GM21423 (cell line): ENCODE results near the gene ST6GALNAC4.

Experiments
- ATAC-seq: cut with Tn5 transposase; IDR thresholded peaks from one replicate; pipeline ENCODE4 v1.9.1; 2021; ENCODE audit warnings: mild to moderate bottlenecking, moderate library complexity; ENCODE audit not compliant: unreplicated experiment

ST6GALNAC4 gene

GRCh38 chr9:127915801-127916719 is 781 bp downstream of the ST6GALNAC4 start:
- ATAC-seq = no peak

DNA sequence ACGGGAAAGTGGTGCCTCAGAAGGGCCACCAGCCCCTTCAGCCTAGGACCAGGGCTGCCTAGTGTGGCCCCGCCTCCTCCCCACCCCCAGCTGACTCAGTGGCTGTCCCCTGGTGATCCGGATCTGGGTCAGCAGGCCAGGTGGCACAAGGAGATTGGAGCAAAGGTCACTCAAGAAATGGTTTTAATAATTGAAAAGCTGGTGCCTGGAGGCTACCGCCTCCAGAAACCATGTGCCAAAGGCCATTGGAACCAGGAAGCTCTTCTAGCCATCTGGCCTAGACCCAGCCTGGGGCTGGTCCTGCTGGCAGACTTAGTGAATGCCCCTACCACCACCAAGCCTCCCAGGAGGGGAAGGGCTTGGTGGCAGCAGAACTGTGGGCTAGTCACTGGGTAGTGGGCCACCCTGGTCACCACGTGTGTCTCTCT is 1.5 kb downstream of the ST6GALNAC4 start:
- ATAC-seq = no peak

DNA sequence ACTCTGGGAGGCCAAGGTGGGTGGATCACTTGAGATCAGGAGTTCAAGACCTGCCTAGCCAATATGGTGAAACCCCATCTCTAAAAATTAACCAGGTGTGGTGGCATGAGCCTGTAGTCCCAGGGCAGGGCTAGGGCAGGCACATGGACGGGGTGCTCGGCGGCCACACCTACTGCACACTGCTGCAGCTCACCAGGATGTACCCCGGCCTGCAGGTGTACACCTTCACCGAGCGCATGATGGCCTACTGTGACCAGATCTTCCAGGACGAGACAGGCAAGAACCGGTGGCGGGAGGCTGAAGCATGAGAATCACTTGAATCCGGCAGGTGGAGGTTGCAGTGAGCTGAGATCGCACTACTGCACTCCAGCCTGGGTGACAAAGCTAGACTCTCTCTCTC is 3.2 kb downstream of the ST6GALNAC4 start:
- ATAC-seq = no peak

DNA sequence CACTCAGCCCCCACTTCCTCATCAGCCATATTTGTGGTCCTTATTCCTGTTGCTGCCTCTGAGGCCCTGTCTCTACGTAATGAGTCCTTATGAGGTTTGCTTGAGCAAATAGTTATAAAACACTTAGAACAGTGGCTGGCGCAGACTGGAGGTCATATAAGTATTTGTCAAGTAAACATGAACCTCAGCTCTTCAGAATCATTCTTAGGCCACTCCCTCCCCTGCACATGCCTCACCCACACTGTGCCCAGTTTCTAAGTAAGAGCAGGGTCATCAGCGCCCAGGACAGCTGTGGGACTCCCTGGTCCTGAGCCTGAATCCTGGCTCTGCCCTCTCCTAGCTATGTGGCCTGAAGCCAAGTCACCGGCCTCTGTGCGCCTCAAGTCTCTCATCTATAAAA is 4.0 kb downstream of the ST6GALNAC4 start:
- no peak for ATAC-seq

- no peak for ATAC-seq
Measured at GRCh38 chr9:127912296-127912695, 4.5 kb downstream of the ST6GALNAC4 start.

DNA sequence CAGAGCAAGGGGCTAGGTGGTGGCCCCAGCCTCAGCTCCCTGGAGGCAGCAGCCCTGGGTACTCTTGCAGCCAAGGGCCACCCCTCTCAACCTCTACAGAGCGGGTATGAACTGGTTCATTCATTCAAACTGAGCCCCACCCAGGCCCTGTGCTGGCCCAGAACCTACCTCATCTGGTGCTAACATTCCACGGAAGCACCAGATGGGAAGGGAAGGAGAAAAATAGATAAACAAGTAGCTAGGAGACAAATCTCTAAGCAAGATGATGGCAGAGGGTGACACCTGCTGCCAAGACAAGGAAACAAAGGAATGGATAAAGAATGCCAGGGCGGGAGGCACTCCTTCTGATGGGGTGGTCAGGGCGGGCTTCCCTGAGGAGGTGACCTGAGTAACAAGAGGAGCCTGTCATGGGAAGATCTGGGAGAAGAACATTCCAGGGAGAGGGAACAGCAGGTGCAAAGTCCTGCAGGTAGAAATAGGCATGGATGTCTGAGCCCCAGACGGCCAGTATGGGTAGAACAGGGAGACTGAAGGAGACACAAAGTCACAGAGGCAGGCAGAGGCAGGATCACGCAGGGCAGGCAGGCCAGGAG is 6.1 kb downstream of the ST6GALNAC4 start:
- no peak for ATAC-seq

DNA sequence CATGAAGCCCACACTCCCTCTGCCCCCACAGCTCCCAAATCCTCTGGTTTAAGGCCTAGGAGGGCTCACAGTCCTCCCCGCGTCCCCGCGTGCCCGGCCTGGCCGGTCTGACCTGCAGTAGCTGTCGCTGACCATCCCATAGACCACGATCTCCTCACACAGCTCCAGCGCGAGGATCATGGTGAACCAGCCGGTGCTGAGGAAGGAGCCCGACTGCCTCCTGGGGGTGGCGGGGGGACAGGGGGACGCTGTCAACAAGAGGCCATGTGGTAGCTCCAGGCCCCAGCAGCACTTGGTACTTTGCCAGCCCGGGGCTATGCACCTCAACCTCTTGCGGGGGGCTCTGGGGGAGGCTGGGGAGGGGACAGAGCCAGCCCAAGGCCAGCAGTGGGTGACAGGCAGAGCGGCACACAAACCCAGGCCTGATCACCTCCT is 7.0 kb downstream of the ST6GALNAC4 start:
- no peak for ATAC-seq

GRCh38 chr9:127908660-127908926 is 8.2 kb downstream of the ST6GALNAC4 start:
- ATAC-seq = no peak

- ATAC-seq = no peak
Measured at GRCh38 chr9:127907867-127908659, 8.8 kb downstream of the ST6GALNAC4 start.

- no peak for ATAC-seq
Measured at GRCh38 chr9:127905788-127906191, 11.1 kb downstream of the ST6GALNAC4 start.

DNA sequence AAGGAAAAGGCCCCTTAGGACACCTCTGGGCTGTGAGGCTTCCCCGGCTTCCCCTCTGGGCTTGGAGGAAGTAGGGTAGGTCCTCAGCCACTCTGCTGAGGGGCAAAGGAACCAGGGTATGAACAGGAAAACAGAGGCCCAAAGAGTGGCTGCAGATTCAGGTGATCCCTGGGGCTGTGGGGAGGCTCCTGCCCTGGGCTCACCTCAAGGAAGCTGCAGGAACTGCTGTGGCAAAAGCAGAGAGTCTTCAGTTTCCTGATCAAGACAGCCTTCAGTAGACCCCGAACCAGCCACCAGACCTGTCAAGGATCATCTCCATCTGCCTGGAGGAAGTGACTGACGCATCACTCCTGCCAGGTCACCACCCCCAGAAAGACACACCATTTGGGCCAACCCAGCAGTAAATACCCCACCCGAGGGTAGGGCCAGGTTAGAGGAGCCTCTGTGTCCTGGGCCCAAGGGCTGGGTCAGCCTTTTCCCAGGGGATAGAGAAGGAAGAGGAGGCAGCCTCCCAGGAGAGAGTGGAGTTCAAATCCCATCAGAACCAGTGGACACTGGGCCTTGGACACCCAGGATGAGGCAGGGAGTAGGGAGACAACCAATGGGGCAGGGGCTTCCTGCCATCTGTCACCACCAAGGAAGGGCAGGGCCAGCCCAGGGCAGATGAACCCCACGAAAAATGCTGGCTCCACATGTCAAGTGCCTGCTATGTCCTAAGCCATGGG is 11.7 kb downstream of the ST6GALNAC4 start:
- no peak for ATAC-seq

DNA sequence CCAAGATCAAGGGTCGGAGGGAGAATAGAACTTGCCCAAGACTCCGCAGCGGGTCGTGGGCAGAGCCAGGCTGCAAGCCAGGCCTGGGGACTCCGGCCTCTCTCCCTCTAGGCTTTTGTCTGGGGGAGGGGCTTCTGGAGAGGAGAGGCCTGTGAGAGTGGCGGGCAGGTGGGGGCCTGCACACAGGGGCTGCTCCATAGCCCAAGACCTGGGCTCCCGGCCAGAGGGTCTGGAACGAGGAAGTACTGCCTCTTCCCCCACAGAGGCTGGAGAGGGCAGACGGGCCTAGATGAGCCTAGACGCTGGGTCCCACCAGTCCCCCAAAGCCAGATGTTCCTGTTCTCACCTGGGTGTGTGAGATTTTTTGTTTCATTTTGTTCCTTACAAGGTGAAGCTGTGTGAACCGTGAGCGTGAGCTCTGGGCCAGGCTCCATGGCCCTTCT is 12.3 kb downstream of the ST6GALNAC4 start:
- no peak for ATAC-seq

GRCh38 chr9:127903557-127904475 is 13.0 kb downstream of the ST6GALNAC4 start:
- ATAC-seq = no peak

GRCh38 chr9:127899128-127899943 is 17.5 kb downstream of the ST6GALNAC4 start, which contains the start of gene ST6GALNAC6:
Gene ST6GALNAC6 (minus strand): TSS chr9:127899603. CDS start chr9:127897981, 1,622 bp downstream.
- ATAC-seq = peak; percentile 54

- ATAC-seq = no peak
Measured at GRCh38 chr9:127898433-127899127, 18.3 kb downstream of the ST6GALNAC4 start.

- no peak for ATAC-seq
Measured at GRCh38 chr9:127897193-127897692, 19.6 kb downstream of the ST6GALNAC4 start.

DNA sequence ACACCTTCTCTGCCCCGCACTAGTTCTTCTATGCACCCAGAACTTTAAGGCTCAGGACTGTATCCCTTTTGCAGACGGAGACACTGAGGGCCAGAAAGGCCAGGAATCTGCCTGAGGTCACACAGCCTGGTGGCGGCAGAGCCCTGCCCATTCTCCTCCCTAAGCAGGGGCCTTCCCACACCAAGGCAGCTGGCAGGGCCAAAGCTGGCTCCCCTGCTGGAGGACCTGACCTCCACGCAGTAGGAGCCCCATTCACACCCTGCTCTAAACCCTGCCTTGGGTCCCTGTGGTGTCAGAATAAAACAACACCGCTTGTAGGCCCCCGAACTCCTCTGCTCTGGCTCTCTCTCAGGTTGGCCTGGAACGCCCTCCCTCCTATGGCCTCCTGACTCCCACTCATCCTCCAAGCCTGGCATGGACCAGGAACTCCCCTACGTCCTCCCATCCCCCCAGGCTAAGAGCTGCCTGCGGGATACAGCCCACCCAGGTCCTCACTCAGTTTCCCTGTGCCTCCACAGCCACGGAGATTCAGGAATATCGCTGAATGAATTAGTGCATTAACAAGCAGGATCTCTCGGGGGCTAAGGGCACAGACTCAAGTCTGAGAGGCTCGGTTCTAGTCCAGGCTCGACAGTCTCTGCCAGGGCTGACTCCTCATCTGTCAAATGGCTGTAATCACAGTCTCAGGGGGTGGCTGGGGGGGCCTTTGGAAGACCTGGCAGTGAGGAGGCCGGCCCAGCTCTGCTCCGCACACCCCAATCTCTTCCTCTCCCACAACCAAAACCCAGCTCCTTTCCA is 20.2 kb downstream of the ST6GALNAC4 start:
- no peak for ATAC-seq
